Dermis blood vessel endothelial cell (primary cell): Measurements from ENCODE around the gene APRT. TPM values are rescaled to one million over a fixed set of nuclear protein-coding genes. Genes with fewer than 3 reads are reported as not detected.

Experiments used
- DNase-seq: peaks from one replicate; pipeline ENCODE4 v3.0.0; 2010
- total RNA-seq: library from RNA; depleted of rRNA; stranded (reverse); fragments of >200 nt; gene quantifications from 2 replicates; pipeline ENCODE4 v1.2.3, GENCODE V29; 2014

The APRT gene
- total RNA-seq, 1 donor from 2014 or later: 100 TPM

- no peak for DNase-seq
Measured at GRCh38 chr16:88821168-88821850, 9.6 kb upstream of the APRT start.

GRCh38 chr16:88820385-88821025 lies 8.8 kb upstream of the APRT start:
- DNase-seq: no peak

- DNase-seq: no peak
Measured at GRCh38 chr16:88819126-88819525, 7.4 kb upstream of the APRT start.

GRCh38 chr16:88818575-88818874 lies 6.8 kb upstream of the APRT start:
- no peak for DNase-seq

GRCh38 chr16:88817785-88818574 lies 6.3 kb upstream of the APRT start:
- DNase-seq: no peak

- DNase-seq: no peak
Measured at GRCh38 chr16:88816736-88817535, 5.2 kb upstream of the APRT start.

- DNase-seq: peak; percentile 60
Measured at GRCh38 chr16:88815901-88816589, 4.3 kb upstream of the APRT start.

- no peak for DNase-seq
Measured at GRCh38 chr16:88815227-88815626, 3.5 kb upstream of the APRT start.

- no peak for DNase-seq
Measured at GRCh38 chr16:88814144-88814502, 2.4 kb upstream of the APRT start.

- no peak for DNase-seq
Measured at GRCh38 chr16:88813269-88814143, 1.8 kb upstream of the APRT start.

- DNase-seq: peak; percentile 15
Measured at GRCh38 chr16:88812513-88813268, 963 bp upstream of the APRT start.

GRCh38 chr16:88810912-88811768 lies 588 bp downstream of the APRT start:
- DNase-seq: peak; percentile 78

GRCh38 chr16:88810166-88810911 lies 1.4 kb downstream of the APRT start:
- DNase-seq: no peak

GRCh38 chr16:88809676-88810165 lies 2.0 kb downstream of the APRT start:
- no peak for DNase-seq

GRCh38 chr16:88809068-88809675 lies 2.6 kb downstream of the APRT start:
- no peak for DNase-seq

- DNase-seq: no peak
Measured at GRCh38 chr16:88807626-88808453, 3.9 kb downstream of the APRT start.

- DNase-seq: no peak
Measured at GRCh38 chr16:88807142-88807625, 4.5 kb downstream of the APRT start.
